ENCODE data around the gene MDM2.

DNA sequence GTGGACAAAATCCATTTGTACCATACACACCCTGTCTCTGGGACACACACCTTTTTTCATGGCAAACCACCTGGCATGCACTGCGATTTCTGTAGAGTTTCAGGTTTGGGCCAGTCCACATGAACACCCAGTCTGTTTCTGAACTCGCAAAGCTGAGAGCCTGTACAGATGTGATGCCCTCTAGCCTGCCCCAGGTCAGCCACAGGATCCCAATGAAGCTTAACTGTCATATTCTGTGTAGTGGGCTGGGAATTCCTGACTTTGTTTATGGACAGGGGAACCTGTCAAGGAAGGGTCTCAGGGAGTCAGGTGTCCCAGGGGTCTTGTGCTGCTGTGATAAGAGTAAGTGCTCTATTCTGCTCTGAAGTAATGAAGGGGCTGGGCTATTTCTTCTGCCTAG is 85.2 kb downstream of the MDM2 start:
- TF ChIP-seq, protein P1, sequence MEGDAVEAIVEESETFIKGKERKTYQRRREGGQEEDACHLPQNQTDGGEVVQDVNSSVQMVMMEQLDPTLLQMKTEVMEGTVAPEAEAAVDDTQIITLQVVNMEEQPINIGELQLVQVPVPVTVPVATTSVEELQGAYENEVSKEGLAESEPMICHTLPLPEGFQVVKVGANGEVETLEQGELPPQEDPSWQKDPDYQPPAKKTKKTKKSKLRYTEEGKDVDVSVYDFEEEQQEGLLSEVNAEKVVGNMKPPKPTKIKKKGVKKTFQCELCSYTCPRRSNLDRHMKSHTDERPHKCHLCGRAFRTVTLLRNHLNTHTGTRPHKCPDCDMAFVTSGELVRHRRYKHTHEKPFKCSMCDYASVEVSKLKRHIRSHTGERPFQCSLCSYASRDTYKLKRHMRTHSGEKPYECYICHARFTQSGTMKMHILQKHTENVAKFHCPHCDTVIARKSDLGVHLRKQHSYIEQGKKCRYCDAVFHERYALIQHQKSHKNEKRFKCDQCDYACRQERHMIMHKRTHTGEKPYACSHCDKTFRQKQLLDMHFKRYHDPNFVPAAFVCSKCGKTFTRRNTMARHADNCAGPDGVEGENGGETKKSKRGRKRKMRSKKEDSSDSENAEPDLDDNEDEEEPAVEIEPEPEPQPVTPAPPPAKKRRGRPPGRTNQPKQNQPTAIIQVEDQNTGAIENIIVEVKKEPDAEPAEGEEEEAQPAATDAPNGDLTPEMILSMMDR (IDR thresholded peaks at IDR 0.05) = no peak
- no peak for TF ChIP-seq POLR2A (IDR thresholded peaks at IDR 0.05)

Measured in breast epithelium (tissue), 3 donors.